Smooth muscle cell of the brain vasculature (primary cell): ENCODE measurements around the gene DGKQ.

ENCODE experiments used
- DNase-seq: peaks from one replicate; pipeline ENCODE4 v3.0.0-alpha.2; 2012; ENCODE audit warnings: low read depth, low spot score

The DGKQ gene

DNA sequence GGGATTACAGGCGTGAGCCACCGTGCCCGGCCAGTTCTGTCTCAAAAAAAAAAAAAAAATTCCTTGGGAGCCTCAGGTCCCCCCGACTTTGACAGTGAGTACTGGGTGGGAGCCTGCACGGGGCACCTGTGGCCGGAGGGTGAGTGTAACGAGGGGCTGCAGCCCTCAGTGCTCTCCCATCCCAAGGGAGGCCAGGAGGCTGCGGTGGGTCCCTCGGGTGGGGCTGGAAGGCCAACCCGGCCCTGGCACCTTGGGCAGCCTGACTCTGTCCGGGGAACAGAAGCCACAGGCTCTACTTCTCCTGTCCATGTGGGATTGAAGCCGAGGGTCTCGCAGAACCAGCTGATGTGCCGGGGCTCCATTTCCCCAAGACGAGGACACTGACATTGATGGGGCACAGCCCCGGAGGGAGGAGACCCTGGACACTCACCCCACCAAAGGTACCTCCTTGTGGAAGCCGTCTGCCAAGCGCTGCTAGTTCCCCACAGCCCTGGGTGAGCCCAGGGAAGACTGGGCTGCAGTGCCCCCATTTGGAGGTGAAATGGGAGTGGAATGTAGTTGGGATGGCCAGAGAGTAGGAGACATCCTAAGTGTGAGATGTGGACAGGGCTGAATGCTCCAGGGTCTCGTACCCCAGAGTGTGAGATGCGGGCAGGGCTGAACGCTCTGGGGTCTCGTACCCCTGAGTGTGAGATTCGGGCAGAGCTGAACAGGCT is 22.1 kb upstream of the DGKQ start:
- DNase-seq: no peak

DNA sequence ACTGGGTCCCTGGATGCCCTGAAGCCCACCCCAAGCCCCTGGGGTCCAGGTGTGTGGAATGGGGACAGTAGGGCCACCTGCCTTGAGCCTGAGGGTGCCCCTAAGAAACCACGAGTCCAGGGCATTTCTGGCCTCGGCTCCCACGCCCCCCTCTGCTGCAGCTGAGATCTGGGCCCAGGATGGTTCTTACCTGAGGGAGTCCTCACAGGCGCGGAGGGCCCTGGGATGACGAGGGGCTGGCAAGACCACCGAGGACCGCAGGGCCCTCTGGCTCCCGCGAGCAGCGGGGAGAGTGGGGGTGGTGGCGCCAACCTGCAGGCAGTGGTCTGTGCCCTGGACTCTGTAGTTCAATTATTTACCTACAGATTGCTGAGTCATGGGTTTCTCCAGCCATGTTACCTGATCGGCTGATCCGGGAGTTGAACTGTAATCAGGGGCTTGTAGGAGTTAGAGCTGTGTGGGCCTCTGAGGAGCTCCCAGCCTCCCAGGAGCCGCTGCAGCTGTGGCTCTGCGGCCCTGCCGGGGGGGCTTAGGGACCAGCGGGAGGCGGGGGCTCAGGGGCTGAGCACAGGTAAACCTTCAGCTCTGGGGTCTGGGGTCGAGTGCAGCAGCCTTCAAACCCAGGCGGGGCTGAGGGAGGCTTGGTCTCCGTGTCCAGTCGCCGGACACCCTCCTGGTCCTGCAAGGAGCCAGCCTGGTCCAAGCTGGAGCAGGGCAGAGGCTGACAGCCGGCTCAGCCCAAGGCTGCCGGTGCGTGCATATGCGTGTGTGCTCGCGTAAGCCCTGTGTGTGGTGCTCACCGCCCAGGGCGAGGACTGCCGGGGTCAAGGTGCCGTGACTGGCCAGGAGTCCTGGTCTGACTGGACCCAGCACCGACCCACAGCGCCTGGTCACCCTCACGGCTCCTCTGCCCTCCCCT is 20.0 kb upstream of the DGKQ start, which contains the start of gene SLC26A1:
TSS of gene SLC26A1 (minus strand) at position 294 of the 919 bp plus-strand sequence. CDS start 1,701 bp downstream, outside the sequence.
- no peak for DNase-seq

GRCh38 chr4:992297-993110 is 19.1 kb upstream of the DGKQ start:
- no peak for DNase-seq

DNA sequence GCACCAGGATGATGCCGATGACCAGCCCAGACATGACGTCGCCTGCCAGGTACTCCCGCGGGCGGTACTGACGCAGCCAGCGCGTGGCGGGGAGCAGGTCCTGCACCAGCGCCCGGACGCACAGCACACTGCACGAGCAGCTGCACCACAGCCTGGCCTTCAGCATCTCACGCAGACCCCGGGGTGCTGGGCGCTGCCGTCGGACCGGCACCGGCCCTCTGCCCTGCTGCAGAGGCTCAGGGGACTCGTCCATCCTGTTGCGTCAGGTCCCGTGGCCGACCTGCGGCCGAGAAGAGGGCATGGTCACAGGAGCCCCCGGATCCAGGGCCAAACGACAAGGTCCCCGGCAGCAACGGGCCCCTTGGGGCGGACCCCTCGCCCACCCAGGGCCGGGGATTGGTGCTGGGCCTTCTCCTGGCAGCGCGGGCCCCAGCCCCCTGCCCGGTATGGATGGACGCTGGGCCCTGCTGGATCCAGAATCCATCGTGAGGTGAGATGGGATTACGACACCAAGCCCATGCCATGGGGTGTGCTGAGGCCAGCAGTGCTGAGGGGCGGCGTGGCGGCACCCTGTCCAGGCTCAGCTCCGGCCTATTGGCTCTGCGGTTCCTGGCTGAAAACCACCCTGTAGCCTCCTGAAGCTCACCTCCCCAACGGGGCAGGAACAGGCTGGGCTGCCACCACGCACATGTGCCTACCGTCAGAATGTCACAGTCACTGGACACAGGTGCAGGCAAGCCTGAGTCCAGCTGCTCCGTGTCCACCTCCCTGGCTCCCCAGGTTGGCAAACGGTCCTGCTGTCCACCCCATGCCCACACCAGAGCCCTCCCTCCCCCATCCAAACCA is 18.3 kb upstream of the DGKQ start:
- no peak for DNase-seq

DNA sequence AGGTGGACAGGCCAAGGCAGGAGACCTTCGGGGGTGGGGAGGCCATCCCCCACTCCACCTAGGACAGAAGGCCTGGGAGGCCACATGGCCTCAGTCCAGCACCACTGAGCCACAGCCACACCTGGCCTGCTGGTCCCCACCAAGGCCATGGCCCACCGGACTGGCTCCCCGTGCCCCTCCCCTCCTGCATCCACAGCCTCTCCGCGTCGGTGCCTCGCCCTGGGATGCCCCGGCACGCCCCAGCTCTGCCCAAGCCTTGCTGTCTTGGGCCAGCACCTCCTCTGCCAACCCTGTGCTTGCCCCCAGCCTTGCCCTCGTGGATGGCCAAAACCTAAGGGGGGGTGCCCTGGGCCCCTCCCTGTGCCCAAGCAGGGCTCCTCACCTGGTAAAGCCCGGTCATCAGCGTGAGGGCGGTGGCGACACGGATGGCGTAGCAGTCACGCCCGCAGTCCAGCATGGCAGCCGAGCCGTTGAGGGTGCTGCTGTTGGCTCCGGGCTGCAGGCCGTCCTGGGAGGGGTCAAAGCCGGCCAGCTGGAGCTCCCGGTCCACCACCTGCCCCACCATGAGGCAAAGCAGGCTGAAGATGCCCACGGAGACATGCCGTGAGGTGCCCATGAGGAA is 17.5 kb upstream of the DGKQ start:
- no peak for DNase-seq

DNA sequence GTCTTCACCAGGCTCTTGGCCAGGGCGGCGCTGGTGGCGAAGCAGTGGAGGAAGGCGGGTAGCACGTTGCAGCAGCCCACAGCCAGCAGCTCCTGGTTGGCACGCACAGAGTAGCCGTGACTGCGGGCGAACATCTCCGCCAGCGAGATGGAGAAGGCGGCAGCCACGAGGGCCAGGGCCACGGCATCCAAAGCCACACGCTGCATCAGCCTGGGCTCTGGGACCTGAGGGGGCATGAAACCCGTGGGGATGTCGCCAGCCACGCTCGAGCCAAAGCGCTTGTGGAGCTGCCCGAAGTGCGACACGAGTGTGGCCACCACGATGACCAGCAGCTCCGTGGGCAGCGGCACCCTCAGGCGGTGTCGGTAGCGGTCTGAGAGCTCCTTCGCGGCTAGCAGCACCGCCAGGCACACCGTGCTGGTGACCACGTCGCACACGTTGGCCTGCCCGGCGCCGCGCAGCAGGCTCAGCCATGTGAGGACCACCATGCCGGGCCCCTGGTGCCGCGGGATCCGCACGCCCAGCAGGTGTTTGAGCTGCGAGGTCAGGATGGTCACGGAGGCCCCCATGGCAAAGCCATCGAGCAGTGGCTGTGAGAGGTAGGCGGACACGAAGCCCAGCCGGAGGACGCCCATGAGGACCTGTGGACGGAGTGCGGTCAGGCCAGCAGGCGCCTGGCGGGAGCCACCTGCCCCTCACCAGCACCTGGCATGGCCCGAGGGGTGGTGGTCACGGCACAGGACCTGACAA is 16.5 kb upstream of the DGKQ start:
- no peak for DNase-seq

GRCh38 chr4:988726-989721 is 15.7 kb upstream of the DGKQ start:
- DNase-seq: no peak

DNA sequence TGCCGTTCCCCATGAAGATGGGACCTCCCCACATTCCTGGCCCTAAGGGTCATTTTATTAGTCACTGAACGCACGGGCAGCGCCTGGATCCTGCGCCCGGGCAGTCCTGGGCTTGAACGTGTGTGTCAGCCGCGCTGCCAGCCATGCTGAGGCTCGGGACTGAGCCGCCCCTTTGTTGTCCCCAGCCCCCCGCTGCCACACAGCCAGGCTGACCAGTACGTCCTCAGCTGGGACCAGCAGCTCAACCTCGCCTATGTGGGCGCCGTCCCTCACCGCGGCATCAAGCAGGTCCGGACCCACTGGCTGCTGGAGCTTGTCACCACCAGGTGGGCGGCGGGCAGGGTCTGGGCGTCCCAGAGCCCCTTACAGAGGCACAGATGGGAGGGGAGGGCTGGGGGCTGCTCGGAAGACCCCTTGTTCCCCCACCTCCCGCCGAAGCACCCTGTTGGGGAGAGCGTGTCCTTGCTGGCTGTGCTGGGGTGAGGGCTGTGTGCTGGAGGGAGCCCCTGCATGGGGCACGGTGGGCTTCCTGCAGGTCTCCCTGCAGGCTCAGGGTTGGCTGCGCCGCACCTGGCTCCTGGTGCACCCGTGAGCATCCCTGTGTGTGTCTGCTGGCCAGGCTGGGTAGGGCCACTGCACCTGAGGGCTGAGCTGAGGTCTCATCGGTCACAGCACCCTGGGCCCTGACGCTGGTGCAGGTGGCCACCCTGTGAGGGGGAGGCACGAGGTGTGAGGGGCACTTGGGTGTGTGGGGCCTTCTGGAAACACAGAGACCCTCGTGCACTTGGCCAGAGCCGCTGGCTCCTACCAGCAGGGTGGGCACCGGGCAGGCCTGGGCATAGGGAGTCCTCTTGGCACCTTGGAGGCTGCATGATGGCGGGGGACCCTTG is 14.5 kb upstream of the DGKQ start:
- no peak for DNase-seq

DNA sequence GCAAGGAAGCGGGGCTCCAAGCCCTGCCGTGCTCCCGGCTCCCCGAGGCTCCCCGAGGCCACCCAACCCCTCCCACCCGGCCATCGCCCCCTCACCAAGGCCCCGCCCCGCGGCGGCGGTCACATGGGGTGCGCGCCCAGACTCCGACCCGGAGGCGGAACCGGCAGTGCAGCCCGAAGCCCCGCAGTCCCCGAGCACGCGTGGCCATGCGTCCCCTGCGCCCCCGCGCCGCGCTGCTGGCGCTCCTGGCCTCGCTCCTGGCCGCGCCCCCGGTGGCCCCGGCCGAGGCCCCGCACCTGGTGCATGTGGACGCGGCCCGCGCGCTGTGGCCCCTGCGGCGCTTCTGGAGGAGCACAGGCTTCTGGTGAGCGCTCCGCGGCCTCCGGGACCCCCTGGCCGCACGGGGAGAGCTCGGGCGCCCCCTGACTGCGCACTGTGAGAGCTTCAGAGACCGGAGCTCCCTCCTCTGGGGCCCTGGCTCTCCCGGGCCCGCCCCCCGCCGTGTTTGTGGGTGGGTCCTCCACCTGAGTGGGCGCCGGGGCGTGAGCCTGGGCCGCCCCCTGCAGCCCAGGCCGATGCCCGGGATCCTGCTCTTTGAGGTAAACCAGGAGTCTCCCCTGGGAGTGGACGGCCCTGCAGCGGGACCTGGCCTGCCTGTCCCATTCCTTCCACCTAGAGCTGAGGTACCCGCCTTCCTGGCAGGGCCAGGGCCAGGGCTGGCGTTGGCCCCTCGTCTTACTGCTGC is 13.7 kb upstream of the DGKQ start, which contains the start of gene IDUA:
TSS of gene IDUA (plus strand) at position 166 of the 745 bp plus-strand sequence. CDS start at position 207, 41 bp downstream.
- no peak for DNase-seq

DNA sequence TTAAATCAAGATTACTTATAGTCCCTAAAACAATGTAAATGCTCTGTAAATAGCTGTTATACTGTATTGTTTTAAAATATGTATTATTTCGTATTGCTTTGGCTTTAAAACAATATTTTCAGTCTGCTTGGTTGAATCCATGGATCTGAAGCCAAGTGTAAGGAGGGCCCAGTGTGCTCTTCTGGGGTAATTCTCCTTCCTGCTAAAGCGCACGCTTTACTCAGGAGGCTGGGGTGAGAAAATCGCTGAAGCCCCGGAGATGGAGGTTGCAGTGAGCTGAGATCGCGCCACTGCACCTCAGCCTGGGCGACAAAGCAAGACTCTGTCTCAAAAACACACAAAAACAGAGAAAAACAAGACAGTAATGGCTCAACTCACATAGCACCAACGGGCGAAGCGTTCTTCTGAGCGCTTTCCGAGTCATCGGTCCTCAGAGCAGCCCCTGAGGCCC is 13.1 kb upstream of the DGKQ start:
- no peak for DNase-seq

DNA sequence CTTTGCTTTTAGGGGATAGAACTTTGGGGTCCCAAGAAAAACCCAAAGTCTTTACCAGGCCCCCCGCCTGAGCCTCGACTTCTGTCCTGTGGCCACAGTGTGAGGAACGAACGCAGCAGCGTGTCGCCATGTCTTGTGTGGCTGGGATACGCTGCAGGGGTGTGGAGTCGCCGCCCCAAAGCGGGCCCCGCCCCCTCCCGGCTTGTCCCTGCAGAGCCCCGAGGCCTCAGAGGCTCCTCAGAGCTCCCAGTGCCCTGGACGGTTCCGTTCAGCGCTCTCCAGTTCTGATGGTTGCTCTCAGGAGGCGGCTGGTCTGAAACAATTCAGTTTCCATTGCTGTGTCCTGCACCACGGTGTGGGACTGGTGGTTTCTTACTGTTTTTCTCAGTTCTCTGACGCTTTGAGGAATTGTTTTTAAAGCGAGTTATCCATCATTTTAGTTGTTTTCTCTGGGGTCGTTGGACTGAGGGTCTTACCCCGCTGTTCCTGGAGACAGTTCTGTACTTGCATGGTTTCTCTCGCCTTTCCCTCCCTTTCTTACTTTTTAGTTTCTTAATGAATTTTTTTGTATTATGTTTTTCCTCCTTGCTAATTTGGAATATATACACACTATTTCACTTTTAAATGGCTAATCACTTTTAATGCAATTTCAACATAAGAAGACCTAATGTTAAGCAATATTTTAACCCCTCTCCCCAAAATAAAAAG is 11.9 kb upstream of the DGKQ start:
- no peak for DNase-seq

GRCh38 chr4:984336-985054 is 11.1 kb upstream of the DGKQ start:
- no peak for DNase-seq

DNA sequence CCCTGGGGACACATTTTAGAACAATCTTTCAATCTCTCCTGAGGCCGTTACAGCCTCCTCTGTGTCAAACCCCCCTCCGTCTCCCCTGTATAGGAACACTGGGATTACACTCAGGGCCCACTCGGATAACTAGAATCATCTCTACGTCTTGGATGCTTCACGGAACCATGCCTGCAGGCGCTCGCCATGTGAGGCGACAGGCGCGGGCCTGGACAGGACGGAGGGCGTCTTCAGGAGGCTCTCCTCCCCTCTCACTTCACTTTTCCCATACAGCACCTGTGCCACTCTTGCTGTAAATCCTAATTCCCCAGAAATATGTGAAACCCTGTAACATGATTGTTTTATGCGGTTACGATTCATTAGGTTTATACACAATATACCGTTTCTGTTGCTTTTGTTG is 9.4 kb upstream of the DGKQ start:
- no peak for DNase-seq

DNA sequence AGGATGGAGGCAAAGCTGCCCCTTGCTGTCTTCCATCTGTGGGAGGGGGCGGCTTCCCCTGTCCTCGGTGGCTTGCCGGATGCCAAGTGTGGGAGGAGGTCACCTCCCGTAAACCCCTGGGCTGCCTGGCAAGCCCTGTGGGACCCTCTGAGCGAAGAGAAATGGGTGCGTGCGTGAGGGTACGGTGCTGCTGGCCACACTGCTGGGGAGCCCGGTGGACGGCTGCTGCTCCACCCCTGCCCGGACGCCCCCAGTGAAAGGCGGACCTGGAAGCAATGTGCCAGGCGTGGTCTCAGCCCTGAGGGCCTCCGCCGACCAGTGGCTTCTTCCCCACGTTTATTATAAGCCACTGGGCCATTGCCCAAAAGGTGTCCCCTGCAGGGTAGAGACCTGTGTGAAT is 8.9 kb upstream of the DGKQ start:
- no peak for DNase-seq

DNA sequence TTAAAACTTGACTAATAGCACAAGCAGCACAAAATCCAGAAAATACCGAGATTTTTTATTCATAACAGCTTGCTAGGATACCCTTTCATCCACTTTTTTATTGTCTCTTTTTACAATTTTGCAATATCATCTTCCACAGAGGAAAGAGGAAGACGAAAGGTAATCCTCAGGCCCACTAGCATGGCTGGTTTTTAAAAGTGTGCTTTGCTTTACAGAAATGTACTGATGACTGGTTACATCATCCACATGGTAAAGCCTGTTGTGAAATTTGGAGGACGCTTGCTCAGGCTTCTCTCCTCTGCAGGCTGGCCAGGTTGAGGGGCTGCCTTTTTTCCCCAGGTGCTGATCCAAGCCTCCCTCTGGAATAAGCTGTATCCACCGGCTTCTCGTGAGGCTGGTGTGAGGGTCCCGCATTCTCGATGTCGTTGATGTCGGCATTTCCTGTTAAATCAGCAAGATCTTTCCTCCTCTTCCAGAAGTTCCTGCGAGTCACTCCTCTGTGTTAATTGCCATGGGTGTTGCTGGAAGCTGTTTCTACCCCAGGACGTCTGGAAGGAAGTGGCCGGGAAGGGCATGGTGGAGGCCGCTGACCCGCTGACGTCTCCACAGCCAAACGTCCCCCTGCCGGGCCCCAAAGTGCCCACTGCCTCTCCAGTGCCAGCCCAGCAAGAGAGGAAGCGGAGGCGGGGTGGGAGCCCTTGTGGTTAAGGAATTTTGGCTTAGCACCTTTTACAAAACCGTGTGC is 5.8 kb upstream of the DGKQ start:
- no peak for DNase-seq
